ENCODE results near the gene EIF3K. TPM values are rescaled to one million over a fixed set of nuclear protein-coding genes. Genes with fewer than 3 reads are reported as not detected.

The EIF3K gene
- total RNA-seq, 4 donors from 2014 or later: 267 to 660 (median 460) TPM

DNA sequence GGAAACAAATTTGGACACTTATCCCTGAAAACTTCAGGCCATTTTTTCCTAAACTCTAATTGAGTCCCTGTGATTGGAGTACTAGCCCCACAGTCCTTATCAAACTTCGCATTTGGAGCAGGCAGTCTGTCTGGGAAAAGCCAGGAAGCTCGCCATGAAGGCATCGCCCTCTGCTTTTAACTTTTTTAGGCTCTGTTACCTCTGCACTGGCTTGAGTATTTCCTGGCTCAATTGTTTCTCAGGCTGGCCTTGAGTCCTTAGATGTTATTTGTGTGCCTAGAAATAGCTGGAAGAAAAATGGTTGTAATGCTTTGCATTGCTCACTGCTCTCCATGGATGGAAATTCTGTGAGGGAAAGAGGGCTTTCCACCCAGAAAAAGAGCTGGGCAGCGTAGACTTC lies 52.7 kb downstream of the EIF3K start:
- peaks cover 78 to 84% (median 82%) of the 10 kb centered on the region in 4 donors for H3K4me1 ChIP-seq
- H3K9me3 ChIP-seq: no peaks in the 10 kb centered on the region
- DNase-seq: no peak
- 51 to 90% methylated on average over 2 to 4 of the region's 4 CpGs for WGBS, 2 donors (ENCODE audit: low coverage in 1 of 2)
- TF ChIP-seq, protein P1, sequence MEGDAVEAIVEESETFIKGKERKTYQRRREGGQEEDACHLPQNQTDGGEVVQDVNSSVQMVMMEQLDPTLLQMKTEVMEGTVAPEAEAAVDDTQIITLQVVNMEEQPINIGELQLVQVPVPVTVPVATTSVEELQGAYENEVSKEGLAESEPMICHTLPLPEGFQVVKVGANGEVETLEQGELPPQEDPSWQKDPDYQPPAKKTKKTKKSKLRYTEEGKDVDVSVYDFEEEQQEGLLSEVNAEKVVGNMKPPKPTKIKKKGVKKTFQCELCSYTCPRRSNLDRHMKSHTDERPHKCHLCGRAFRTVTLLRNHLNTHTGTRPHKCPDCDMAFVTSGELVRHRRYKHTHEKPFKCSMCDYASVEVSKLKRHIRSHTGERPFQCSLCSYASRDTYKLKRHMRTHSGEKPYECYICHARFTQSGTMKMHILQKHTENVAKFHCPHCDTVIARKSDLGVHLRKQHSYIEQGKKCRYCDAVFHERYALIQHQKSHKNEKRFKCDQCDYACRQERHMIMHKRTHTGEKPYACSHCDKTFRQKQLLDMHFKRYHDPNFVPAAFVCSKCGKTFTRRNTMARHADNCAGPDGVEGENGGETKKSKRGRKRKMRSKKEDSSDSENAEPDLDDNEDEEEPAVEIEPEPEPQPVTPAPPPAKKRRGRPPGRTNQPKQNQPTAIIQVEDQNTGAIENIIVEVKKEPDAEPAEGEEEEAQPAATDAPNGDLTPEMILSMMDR (IDR thresholded peaks at IDR 0.05): no peak
- TF ChIP-seq EP300 (IDR thresholded peaks at IDR 0.05; ENCODE audit: low read depth): no peak
- no peak for TF ChIP-seq POLR2AphosphoS5 (IDR thresholded peaks at IDR 0.05)
- no peak for TF ChIP-seq POLR2A (IDR thresholded peaks at IDR 0.05)
- no peaks in the 10 kb centered on the region for H3K27me3 ChIP-seq
- H3K4me3 ChIP-seq: no peak overlapping the region
- intact Hi-C loops (cut with DNase I; ENCODE audit: low total_unique reads): no loop called here
- H3K36me3 ChIP-seq: no peaks in the 10 kb centered on the region
- in situ Hi-C loops (cut with MboI; ENCODE audit: low pct_ligation_motif_present in 1 of 4, low pct_unique_long_range_greater_than_20kb in 1 of 4, low sequenced_read_pairs in 3 of 4): no loop called here
- peak overlapping the region; percentile 99 to 100 (median 99) for H3K27ac ChIP-seq

DNA sequence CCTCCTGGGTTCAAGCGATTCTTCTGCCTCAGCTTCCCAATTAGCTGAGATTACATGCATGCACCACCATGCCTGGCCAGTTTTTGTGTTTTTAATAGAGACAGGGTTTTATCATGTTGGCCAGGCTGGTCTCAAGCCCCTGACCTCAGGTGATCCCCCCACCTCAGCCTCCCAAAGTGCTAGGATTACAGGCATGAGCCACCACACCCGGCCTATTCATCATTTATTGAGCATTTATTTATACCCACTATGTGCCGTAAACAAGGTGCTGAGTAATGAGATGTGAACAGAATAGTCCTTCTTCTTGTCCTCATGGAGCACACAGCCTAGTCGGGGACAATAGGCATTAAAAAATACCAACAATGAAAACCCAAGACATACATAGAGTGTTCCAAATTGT lies 54.0 kb downstream of the EIF3K start:
- H3K9me3 ChIP-seq: no peaks in the 10 kb centered on the region
- H3K27me3 ChIP-seq: no peaks in the 10 kb centered on the region
- intact Hi-C loops (cut with DNase I; ENCODE audit: low total_unique reads): no loop called here
- peaks cover 76 to 83% (median 81%) of the 10 kb centered on the region in 4 donors for H3K4me1 ChIP-seq
- no peak overlapping the region for H3K4me3 ChIP-seq
- TF ChIP-seq POLR2AphosphoS5 (IDR thresholded peaks at IDR 0.05): no peak
- TF ChIP-seq, protein P1 (IDR thresholded peaks at IDR 0.05): no peak
- no peak for TF ChIP-seq EP300 (IDR thresholded peaks at IDR 0.05; ENCODE audit: low read depth)
- no peak for TF ChIP-seq POLR2A (IDR thresholded peaks at IDR 0.05)
- peak overlapping the region; percentile 41 to 100 (median 99) for H3K27ac ChIP-seq
- DNase-seq: no peak
- in situ Hi-C loops (cut with MboI; ENCODE audit: low pct_ligation_motif_present in 1 of 4, low pct_unique_long_range_greater_than_20kb in 1 of 4, low sequenced_read_pairs in 3 of 4): no loop called here
- 72 to 93% methylated on average over 3 to 4 of the region's 4 CpGs for WGBS, 2 donors (ENCODE audit: low coverage in 1 of 2)
- H3K36me3 ChIP-seq: no peaks in the 10 kb centered on the region

DNA sequence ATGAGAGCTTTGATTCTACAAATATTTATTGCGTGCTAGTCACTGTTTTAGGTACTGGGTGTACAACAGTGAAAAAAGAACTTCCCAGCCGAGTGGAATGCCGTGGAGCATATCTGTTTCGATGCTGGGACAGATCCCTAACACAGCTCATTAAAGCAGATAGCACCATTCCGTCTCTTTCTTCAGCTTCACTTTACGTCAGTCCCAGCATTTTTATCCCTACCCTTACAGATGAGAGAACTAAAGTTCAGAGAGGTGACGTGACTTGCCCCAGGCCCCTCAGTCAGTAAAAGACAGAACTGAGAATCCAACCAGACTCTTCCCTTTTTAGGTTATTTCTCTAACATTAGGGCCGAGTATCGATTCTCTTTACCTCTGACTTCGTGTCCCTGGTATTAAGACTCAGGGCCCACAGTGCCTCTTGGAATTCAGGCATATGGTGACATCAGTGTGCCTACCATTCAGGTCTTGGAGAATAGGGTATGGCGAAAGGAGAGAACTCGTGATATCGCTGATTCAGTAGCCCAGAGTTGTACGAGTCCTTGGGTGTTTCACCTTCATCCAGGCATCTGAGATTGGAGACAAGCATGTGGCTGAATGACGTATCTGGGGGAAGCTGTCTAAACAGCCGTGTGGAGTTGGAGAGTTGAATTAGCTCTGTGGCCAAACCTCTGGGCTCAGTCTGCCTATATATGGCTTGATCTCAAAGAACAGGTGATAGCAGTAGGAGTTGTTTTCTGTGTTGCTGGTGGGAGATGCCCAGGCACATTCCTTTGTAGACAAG lies 55.6 kb downstream of the EIF3K start:
- intact Hi-C loops (cut with DNase I; ENCODE audit: low total_unique reads) (no loop called here), in situ Hi-C loops (cut with MboI; ENCODE audit: low pct_ligation_motif_present in 1 of 4, low pct_unique_long_range_greater_than_20kb in 1 of 4, low sequenced_read_pairs in 3 of 4) (no loop called here)
- no peak for DNase-seq
- Histone ChIP-seq H3K4me3 (no peak overlapping the region), H3K27ac (peak overlapping the region; percentile 87 to 94 (median 92)), H3K27me3 (no peaks in the 10 kb centered on the region), H3K4me1 (peaks cover 71 to 83% (median 81%) of the 10 kb centered on the region in 4 donors), H3K36me3 (no peaks in the 10 kb centered on the region), H3K9me3 (no peaks in the 10 kb centered on the region)
- 62 to 69% methylated on average over 9 to 16 of the region's 16 CpGs for WGBS, 2 donors (ENCODE audit: low coverage in 1 of 2)
- TF ChIP-seq, protein P1 (IDR thresholded peaks at IDR 0.05): no peak
- peak in 1 of 3 donors; percentile 22 for TF ChIP-seq POLR2AphosphoS5 (IDR thresholded peaks at IDR 0.05)

DNA sequence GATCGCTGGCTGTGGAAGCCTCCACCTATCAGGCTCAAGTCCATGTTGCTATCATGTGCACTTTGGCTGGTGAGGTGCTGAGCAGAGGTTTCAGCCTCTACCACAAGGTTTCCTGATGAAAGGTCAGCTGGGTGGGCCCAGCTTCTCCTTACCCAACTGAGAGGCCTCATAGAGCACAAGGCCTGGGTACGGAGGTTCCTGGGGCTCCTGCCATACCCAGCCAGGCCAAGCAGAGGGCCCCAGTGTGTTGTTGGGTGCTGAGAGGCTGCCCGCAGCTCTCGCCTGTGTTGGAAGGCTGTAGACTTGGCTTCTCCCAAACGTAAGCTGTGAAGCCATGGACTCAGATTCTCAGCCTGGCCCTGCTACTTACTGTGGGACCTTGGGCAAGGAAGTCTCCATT lies 56.6 kb downstream of the EIF3K start:
- no peak for DNase-seq
- Histone ChIP-seq H3K4me3 (no peak overlapping the region), H3K9me3 (no peaks in the 10 kb centered on the region), H3K36me3 (no peaks in the 10 kb centered on the region), H3K27ac (peak overlapping the region; percentile 87 to 94 (median 92)), H3K4me1 (peaks cover 65 to 83% (median 81%) of the 10 kb centered on the region in 4 donors), H3K27me3 (no peaks in the 10 kb centered on the region)
- WGBS, 2 donors (ENCODE audit: low coverage in 1 of 2): 86 to 100% methylated on average over 1 to 5 of the region's 5 CpGs
- intact Hi-C loops (cut with DNase I; ENCODE audit: low total_unique reads) (no loop called here), in situ Hi-C loops (cut with MboI; ENCODE audit: low pct_ligation_motif_present in 1 of 4, low pct_unique_long_range_greater_than_20kb in 1 of 4, low sequenced_read_pairs in 3 of 4) (no loop called here)
- TF ChIP-seq POLR2AphosphoS5 (IDR thresholded peaks at IDR 0.05) (no peak), EP300 (IDR thresholded peaks at IDR 0.05; ENCODE audit: low read depth) (no peak), POLR2A (IDR thresholded peaks at IDR 0.05) (no peak)
- TF ChIP-seq, protein P1 (IDR thresholded peaks at IDR 0.05): no peak

Measured in transverse colon (tissue), 4 donors.